GM19467 (cell line): ENCODE measurements around the gene ST6GALNAC5.

Experiments used
- ATAC-seq: cut with Tn5 transposase; IDR thresholded peaks from one replicate; pipeline ENCODE4 v1.9.1; 2021; ENCODE audit warnings: mild to moderate bottlenecking, moderate library complexity; ENCODE audit not compliant: unreplicated experiment

The ST6GALNAC5 gene

DNA sequence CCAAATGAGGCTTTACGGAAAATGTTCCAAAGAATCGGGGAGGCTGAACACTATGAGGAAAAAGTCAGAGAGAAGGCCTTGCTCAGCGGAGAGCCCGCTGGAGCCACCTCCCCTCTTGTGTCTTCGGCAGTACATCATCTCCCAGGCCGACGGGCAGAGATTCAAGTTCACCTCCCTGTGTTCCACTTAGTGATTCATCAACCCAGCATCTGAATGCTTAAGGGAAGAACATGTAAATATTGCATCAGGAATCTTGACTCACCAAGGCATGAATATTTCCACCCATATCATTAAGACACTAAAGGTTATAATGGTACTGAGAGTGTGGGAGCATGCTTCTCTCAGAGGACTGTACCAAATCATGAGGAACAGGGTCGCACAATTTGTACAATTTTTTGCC, 172.5 kb downstream of the ST6GALNAC5 start:
- no peak for ATAC-seq

DNA sequence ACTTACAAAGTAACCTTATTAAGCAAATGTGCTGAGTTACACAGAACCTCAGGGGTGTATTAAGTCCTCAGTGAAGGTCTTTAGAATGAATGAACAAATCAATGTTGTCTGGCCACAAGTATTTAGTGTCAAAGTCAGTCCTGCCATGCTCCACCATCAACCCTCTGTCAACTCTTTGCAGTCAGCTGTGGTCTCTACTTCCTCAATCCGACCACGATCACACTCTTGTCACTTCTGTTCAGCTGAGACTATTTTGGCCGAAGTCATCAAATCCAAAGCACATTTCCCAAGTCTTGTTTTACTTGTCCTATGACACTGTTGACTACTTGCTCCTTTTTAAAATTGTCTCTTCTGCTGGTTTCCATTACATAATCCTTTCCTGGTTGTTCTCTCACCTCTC, 173.5 kb downstream of the ST6GALNAC5 start:
- no peak for ATAC-seq

- no peak for ATAC-seq
Observed at GRCh38 chr1:77044133-77044849, 177.0 kb downstream of the ST6GALNAC5 start.

DNA sequence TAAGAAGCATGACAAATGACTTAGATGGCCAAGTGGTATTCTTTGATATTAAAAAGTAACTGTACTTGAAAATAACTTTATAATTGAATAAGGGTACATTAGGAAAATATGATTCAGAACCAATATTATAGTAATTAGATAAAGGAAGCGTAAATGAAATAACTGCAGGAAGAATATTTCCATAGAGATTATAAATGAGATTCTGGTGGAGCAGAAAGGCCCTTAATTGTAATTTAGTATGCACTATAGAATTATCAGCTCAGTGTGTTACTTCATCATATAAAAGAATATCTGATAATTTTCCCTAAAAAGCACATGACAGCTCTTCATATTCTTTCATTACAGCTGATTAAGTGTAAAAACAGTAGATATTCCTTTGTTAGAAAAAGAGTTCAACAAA, 180.3 kb downstream of the ST6GALNAC5 start:
- no peak for ATAC-seq

DNA sequence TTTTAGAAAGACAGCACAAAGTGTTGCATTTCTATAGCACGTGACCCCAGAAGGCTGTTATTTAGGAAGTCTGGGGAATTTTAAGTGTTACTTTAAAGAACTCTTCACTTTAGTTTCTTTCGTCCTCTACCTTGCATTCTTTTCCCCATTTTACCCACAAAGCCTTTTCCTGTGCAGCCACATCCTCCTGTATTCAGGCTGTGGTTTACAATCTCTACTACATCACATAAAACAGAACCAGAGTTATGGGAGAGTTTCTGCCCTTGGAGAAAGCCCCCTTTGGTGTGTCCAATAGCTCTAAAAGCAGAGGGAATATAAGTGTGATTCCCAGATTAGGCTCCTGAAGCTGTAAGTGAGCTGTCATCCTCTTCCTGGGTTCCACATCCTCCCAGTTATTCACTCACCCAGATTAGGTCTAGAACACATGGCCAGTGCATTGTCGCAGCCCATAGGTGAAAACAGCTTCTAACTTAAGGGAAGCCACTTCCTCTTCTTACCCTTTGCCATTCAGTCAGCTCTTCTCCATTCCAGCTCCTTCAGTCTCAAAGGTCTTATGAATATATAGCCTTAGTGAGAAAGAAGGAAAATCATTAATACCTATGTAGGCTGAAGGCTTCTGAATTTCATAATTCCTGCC, 180.8 kb downstream of the ST6GALNAC5 start:
- ATAC-seq = no peak

- no peak for ATAC-seq
Observed at GRCh38 chr1:77048615-77049005, 181.3 kb downstream of the ST6GALNAC5 start.

DNA sequence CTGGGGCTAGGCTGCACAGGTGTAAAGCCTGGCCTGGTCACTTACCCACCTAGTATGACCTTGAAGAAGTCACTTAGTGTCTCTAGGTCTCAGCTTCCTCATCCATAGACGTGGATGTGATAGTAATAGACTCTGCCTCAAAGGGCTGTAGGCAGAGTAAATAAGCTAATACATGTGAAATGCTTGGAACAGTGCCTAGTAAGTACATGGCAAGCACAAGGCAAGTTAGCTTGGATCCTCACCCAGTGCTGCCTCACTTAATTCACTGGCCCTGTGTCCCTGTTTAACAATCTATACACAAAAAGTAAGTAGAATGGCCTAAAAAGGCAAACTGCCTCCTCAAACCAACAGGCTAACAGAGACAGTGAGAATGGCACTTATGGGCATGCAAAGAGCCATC, 184.1 kb downstream of the ST6GALNAC5 start:
- no peak for ATAC-seq

GRCh38 chr1:77056525-77056924, 189.2 kb downstream of the ST6GALNAC5 start:
- no peak for ATAC-seq

DNA sequence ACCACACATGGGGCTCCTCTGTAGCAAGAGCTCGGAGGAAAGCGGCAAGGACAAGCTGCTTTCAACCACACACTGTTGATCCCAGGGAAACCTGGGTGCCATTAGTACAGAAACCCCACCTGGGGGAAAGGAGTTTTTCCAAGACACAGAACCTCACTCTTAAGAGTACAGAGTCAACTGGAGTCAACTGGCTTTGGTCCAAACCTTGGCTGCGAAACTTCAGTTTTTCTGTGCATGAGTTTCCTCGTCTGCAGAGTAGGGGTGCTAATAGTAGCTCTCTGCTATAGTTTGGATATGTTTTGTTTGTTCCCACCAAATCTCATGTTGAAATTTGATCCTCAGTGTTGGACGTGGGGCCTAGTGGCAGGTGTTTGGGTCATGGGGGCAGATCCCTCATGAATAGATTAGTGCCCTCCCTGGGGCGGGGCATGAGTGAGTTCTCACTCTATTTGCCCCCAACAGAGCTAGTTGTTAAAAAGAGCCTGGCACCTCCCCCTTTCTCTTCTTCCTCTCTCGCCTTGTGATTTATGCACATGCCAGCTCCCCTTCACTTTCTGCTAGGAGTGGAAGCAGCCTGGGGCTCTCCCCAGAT, 190.8 kb downstream of the ST6GALNAC5 start:
- ATAC-seq = no peak

GRCh38 chr1:77060000-77060399, 192.7 kb downstream of the ST6GALNAC5 start:
- ATAC-seq = no peak

DNA sequence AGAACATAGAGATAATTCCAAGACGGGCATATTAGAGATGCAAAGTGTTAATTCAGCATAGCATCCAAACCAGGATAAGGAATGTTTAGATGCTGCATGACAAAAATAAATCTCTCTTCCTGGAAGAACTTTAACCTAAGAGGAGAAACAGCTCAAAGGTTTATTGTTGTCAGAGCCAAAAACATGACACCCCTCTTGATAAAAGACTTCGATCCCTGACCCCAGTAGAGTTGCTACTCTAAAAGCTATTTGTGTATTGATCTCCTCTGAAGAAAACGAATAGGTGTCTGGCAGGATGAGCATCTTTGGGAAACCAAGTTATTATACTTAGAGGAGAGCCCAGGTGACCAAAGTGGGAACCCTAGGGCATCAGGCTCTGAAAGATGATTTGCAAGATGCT, 193.9 kb downstream of the ST6GALNAC5 start:
- ATAC-seq = no peak

DNA sequence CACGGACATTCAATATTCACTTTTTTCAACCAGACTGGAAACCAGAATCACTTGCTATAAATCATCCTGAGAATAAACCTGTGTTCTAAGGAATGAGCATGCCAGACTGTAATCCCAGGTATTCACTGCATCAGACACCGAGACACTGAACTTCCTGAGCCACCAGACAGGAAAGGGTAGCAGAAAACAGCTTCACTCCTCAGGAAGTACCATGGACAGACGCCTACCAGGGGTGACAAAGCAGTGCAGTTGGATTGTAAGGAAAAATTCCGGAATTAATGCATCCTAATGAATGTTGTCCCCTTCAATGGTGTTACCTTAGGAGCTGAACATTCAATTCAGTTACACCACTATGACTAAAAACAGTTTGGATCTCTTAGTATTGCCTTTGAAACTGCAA, 195.8 kb downstream of the ST6GALNAC5 start:
- ATAC-seq = no peak

GRCh38 chr1:77064246-77064645, 197.0 kb downstream of the ST6GALNAC5 start:
- no peak for ATAC-seq

DNA sequence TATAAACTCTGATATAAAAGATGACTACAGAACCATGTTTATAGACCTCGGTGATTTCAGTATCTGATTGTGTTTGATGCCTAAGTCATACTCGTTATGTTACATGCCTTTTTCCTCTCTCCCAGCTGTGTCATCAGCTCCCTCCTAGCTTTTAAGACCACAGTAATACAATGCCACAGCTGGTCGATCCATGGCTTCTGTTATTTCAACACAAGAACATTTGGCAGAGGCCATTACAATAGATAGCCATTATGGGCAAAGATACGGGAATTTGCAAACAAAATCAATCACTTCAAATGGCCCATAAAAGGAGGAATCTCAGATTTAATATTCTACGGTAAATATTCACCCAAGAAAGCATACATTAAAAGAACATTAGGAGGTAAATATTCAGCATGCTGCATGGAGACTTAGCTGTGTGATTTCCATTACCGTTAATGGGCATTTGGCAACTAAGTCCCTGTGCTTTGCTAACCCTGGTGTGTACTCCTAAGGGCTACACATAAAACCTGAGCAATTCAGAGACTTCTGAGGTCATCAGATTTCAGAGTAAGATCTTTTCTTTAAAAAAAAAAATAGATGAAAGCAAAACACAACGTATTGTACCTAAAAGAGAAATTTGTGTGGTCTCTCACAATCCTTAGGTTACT, 198.5 kb downstream of the ST6GALNAC5 start:
- ATAC-seq = no peak

DNA sequence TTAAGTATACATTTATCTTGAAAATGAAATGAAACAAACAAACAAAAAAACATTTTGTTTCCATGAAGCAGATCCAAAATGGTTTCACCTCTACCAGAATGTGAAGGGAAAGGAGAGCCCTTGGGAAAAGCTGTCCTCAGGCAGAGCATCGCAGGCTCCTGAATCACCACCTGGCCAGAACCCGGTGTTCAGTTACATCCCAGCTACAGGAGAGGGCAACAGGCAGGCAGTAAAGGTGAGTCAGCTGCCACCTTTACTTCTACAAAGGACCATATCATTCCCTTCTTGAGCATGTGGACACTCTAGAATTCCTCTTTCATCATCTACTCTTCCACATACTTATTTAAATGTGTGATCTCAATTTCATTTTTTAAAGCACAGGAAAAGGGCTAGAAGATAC, 200.7 kb downstream of the ST6GALNAC5 start:
- ATAC-seq = no peak

DNA sequence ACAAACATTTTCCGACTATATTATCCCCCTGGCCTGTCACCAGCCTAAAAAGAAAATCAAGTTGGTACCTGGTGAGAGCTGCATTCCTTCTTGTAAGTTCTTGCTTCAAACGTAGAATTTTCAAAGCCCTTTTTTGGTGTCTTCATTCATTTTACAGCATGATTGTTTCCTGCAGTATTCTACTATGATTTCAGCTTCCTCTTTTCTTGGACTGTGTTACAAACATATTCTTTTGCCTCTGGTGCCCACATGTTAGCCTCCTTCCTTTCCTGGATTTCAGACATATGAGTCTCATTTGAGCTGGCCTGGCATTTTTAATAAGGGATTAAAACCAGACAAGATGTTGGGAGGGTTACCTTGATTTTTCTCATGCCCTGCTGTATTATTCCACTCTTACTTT, 209.5 kb downstream of the ST6GALNAC5 start:
- no peak for ATAC-seq

- ATAC-seq = no peak
Observed at GRCh38 chr1:77081834-77082233, 214.6 kb downstream of the ST6GALNAC5 start.

GRCh38 chr1:77084457-77084856, 217.2 kb downstream of the ST6GALNAC5 start:
- no peak for ATAC-seq

DNA sequence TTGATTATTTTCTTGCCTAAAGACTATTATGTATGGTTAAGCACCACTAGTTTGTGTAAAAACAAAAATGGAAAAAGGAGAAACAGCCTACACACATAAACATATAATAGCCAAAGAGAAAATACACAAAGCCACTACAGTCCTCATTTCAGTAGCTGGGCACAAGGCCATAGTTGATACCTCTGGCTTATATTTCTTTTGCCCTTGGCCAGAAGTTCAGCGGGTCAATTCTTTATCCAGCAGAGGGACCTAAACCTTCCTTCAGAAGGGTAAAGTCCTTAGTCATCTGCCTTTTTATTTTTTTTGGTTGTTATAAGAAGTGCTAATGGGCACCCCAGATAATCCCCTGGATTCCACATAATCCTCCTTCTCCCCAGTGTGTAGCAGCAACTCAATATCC, 217.8 kb downstream of the ST6GALNAC5 start:
- ATAC-seq = no peak

- no peak for ATAC-seq
Observed at GRCh38 chr1:77089756-77090155, 222.5 kb downstream of the ST6GALNAC5 start.

DNA sequence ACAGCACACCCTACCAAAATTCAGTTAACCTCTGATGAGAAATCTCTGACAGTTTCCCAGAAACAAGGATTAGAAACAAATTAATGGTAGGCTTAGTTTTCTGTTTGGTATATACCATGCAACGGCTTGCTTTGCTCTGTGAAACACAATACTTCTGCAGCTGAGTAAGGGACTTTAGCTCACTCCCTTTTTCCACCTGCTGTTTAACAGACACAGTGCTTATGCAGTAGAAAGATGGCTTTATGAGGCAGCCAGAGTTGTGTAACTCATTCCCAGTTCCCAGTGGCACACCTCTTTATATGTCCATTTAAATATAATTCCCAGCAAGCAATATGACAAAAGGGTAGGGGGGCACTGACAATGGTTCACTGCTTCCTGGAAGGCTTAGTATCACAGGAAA, 228.0 kb downstream of the ST6GALNAC5 start:
- ATAC-seq = no peak
